GM11168 (cell line): ENCODE data around the gene ANKRD66.
"Not testable (repeated sequence)": the region's sequence is repeated elsewhere in the genome, so short reads cannot be mapped to it uniquely, and the experiment has no call there.

ENCODE experiments used
- in situ Hi-C: fragments of 300-500 bp; cut with MboI; formaldehyde crosslinking; loops from one replicate; pipeline ENCODE4 v1.12.0; 2022; ENCODE audit warnings: low sequenced_read_pairs; ENCODE audit not compliant: unreplicated experiment

The ANKRD66 gene

DNA sequence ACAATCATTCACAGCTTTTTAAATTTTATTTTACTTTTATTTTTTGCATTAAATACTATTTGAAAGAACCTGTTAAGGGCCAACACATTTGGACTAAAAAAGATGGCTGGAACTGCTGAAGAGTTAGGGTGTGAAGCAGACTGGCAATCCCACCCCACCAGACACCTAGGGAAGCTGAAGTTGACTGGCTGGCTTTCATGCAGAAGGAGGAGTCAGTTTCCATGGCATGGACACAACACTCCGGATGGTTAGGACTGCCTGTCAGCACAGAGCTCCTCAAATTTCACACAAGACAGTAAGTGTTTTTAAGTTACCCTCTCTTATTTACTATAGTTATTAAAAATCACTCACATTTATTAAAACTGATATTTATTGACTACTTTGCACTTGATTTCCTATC, at the start of gene ANKRD66:
Gene ANKRD66 (plus strand): TSS at position 238 of the 400 bp plus-strand sequence. CDS start 5,016 bp downstream, outside the sequence.
- in situ Hi-C loops: no loop called here

DNA sequence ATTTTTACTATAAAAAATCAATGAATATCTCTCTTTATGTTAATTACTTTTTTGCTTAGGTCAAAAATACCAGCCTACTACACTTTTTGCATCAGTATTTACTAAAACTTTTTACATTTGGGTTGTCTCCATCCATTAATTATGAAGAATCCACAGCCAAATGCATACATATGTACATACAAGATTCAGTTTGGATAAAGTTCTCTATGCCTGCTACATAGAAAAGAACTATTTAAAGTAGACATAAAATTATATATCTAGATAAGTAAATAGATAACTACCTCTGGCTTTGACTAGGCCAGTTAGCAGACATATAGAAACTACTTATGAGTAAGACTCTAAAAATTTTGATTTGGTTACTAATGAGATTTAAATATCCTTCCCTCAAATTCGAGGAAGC, 46.8 kb upstream of the ANKRD66 start:
- in situ Hi-C loops: no loop called here

DNA sequence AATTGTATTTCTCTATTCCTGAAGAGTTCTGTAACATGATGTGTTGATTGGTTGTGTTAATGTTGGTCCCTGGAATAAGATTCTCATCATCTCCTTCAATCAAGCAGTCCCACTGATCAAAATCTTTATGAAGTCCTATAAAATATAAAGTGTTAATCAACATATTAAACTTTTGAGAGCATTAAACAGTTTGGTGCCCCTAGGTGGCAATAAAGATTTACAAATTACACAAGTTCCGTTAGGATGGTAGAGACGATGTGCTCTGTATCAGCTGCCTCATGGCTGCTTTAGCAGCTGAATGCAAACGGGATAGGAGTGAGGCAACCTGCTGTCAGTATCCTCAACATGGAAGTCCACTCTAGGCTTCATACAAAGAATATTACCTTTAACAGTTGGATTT, 42.2 kb upstream of the ANKRD66 start:
- in situ Hi-C loops: no loop called here

DNA sequence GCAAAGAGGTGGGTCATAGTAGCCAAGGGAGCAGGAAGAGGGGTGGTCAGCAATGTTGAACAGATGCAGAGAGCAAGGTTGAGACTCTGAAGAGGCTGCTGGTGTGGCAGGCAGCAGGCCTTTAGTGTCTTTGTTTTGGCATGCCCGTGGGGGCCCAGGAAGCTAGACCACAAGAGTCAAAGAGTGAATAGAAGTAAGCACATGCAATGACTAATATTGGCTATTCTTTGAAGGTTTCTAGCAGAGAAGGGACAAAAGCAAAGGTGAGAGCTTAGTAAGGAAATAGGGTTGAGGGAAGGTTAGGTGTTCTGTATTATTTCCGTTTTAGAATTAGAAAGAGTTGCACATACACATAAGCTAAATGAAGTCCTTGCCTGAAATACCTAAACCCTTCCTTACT, 40.3 kb upstream of the ANKRD66 start:
- in situ Hi-C loops: no loop called here

DNA sequence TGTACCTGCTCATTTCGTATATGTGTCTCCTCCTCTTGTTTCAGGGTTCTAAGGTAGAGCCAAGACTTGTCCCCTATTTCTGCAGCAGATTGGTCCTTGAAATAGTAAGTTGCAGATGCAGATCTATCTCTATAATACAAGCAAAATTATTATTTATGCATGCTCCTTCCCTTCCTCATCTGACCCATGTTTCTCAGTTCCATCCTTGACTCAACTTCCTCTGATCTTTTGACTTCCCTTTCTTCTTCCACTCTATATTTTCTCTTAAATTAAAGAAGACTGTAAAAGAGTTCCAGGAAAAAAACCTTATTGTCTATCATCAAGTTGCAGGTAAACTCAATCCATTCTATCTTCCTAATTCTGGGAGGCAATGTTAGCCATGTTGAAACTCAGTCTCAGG, 35.2 kb upstream of the ANKRD66 start:
- in situ Hi-C loops: no loop called here

DNA sequence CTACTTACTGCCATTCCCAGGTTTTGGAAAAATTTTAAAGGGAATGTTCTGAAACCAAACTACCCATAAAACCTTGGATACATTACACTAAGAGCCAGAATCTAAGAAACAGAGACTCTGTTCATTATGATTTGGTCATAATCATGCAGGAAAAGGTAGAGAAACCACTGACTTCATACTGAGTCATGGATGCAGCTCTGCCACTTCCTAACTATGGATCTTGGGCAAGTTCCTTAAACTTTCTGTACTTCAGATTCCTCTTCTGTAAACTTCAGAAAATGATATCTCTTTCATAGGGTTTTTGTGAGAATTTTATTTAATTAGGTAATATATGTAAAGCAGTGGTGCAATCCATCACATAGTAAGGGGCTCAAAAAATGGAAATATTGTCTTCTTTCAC, 31.6 kb upstream of the ANKRD66 start:
- in situ Hi-C loops: no loop called here

DNA sequence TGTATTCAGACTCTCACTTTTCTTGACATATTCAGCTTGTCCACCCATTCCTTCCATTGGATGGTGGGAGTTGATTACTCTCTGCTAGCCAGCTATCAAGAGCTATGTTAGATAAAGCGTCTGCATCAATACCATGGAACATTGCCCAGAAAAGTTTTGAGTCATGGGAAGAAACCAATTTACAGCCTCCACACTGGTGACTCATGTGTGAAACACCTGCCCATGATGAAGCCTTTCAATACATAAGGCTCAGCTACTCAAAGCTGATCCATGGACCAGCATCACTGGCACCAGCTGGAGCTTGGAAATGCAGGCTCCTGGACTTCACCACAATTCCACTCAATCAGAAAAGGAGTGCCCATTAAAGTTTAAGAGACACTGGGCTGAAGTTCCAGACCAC, 27.6 kb upstream of the ANKRD66 start:
- in situ Hi-C loops: no loop called here

DNA sequence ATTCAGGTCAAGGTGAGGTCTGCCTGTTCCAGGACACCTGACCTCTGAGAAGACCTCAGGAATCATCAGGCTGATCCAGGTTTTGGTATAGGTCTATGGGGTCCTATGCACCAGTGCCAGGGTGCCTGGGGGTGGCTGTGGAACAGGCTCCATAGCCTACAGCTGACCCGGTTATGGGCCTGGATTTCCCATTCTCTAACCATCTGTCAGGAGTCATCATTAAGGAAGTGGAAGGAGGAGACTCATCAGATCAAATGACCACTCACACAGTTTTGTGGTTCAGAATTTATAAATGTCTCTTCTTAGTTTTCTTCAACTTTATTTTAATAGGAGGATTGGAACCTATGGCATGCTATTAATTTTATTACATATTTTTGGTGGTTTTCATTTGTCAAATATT, 26.3 kb upstream of the ANKRD66 start:
- in situ Hi-C loops: no loop called here

DNA sequence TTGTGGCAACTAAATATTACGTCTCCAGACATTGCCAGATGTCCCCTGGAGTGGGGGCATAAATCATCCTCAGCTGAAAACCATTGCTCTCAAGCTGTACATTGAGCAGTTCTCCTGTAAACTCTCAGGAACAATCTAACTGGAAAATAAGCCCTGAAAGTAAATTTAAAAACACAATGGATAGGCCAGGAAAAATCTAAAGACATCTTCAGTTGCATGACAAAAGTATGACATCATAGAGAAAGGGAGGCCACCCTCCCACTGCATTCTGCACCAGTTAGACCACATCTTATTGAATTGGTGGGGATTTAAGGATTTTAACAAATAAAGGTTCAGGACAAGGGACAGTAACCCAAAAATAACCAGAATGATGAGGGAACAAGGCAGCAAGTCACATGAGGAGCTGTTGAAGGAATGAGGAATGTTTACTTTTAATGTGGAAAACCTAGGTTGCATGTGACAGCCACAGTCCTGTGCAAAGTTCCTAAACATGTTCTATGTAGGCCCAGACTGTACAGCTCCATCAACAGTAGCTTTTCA, 16.9 kb upstream of the ANKRD66 start:
- in situ Hi-C loops: no loop called here

DNA sequence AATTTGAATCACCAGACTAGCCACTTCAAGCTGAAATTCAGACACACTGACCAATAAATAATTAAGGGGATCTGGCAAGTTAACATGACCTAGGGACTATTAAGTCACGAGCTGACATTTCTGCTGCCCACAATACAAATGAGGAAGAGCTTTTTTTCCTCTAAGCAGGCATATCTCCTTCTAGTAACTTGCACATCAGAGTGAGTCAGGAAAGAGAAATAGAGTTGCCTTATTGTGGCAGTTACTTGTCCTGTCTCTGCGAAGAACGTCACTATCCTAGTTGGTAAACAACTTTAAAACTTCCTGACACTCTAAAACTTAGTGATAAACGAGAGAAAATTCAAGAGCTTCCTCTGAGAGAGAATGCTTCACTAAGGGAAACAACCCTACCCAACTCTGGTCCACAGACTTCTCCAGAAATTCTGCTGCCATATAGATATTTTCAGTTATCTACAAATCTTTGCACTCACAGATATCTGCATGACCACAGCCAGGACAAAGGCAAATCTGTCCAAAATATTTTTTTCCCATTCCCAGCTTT, 15.7 kb upstream of the ANKRD66 start:
- in situ Hi-C loops: no loop called here

DNA sequence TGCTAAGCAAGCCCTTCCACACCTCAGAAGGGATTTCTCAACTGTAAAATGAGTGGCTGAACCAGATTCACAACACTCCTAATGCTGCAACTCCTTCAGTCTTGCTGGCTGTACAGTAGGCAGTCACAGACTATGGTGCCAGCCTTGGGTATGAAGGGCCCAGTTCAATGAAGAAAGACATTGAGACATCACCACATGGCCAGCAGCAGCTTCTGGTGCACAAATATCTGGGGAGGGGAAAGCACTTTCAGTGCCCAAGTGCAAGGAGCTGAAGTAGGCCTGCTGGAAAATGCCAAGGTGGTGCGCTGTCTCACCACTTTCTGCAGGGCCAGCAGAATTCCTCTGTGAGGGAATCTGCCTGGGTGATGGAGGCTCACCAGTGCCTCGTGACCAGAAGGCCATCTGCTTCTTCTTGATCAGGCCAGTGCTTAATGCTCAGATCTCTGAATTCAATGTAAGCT, 13.4 kb upstream of the ANKRD66 start:
- in situ Hi-C loops: no loop called here

DNA sequence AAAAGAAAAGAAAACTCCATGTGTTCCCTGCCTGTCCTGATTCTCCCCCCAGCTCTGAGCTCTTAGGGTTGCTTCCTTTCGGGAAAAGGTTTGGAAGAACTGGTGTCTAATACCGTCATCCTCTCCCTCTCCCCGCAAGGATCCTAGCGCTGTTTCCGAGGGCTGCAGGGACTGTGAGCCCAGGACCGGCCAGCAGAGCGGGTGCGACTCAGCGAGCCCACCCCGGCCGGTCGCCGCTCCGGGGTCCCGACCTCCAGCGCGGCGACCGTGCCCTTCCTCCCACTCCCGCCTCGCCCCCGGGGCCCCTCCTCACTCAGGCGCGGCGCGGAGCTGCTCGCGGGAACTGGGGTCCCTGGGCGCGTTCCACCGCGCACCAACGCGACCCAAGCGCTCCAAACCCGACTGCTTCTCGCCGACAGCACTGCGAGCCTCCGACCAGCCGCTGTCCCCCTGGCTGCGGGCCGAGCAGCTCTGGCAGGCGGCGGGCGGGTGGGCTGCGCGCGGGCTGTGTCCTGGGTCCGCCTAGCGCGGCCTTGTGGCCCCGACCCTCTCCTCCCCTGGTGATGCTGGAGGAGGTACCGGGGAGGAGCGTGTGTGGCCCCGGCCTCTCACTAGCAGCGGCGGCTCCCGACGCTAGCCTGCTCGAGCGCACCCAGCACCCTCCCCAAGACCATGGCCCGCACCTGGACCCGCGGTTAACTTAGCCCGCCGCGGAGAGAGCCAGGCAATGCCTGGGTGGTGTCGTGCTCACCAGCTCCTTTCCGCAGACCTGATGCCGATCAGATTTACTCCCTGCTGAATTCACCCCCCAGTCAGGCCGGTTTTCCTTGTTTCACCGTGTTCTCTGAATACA, 11.6 kb upstream of the ANKRD66 start, which contains the start of gene PLA2G7:
Gene PLA2G7 (minus strand): TSS at position 509 of the 853 bp plus-strand sequence. CDS start 12,484 bp downstream, outside the sequence.
- in situ Hi-C loops: no loop called here

DNA sequence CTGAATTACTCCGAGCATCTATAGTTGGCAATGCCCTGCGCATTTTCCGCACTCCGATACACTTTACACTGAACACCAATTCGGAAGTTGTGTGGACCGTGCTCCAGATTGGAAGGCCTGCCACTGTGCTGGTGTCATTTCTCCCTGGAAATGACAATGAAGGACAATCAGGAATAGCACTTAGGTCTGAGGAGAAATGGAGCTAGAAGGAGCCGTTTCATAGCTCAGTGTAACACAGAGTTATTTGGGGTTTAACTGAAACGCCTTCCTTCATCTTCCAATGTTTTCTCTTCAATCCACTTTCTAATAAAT, 11.1 kb upstream of the ANKRD66 start:
- in situ Hi-C loops: no loop called here

DNA sequence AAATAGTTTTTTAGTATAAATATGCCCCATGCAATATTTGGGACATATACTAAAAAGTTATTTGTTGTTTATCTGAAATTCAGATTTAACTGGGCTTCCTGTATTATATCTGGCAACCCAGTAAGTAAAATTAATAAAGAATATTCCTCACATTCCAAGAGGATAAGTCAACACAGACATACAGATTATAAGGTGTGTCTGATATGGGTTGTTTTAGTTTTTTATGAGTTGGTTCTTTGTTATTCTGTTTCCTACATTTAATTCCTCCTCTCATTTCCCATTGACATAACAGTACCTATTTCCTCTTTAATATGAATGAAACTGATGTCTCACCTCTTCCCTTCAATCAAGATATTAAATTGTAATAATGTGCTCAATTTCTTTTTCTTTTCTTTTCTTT, 9.8 kb upstream of the ANKRD66 start:
- in situ Hi-C loops: no loop called here

DNA sequence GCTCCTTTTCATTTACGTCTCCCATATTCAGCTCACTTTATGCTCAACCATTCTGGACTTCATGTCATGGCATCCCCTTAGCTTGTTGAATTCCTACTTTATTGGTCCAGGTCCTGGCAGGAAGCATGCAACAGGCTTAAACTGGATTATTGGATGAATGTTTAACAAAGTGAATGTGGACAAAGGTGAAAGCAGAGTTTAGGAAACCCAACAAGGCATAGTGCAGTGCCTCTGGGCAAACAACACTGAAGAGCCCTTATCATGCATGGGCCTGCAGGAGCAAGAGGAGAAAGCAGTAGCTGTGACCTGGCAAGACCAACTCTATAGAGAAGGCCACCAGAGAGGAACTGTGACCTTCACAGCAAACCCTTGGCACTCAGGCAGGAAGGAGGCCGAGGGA, 5.3 kb upstream of the ANKRD66 start:
- in situ Hi-C loops: no loop called here

DNA sequence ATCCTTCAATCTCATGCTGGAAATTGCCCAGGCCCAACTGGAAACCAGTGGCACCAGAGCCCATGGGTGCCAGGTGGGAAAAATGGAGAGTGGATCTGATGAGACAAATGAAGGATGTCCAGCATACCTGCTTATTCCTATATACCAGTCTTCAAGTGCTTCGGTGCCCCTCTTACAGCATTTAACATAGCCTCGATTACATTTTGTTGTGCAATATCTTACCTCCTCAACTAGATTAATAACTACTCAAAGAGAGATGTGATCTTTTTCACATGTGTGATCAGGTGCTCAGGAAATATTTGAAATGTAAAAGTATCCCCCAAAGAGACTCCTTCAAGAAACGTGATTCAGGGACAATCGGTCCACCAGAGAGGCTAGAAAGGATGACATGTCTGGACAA, 4.8 kb upstream of the ANKRD66 start:
- in situ Hi-C loops: no loop called here

DNA sequence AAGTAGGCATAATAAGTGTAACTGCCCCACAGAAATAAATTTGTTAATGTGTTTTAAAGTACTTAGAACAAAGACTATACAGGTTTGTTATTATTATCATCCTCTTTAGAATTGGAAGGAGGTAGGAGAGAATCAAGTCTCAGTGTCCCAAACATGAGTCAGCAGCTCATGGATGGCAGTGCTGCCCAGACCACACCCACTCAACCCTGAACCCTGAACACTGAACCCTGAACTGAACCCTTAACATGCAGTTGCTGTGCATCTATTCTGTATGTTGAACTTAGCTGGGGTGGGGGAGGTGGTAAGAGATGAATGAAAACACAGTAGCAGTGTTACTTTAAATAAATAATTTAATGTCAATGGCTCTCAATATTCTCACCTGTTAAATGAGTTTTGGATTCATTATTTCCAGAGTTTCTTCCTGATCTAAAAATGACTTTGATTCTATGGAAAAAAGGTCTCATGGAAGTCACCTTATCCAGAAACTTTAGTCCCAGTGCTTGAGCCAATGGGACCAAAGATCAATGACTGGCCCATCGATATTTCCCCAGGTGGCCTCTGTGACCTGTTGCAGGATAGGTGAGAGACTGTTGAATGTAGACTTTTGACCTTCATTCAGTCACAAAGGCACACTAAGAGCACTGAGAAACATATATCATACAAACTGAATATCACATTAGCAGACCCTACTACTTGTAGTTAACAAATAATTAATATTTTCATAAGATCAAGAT, 3.1 kb upstream of the ANKRD66 start:
- in situ Hi-C loops: no loop called here

DNA sequence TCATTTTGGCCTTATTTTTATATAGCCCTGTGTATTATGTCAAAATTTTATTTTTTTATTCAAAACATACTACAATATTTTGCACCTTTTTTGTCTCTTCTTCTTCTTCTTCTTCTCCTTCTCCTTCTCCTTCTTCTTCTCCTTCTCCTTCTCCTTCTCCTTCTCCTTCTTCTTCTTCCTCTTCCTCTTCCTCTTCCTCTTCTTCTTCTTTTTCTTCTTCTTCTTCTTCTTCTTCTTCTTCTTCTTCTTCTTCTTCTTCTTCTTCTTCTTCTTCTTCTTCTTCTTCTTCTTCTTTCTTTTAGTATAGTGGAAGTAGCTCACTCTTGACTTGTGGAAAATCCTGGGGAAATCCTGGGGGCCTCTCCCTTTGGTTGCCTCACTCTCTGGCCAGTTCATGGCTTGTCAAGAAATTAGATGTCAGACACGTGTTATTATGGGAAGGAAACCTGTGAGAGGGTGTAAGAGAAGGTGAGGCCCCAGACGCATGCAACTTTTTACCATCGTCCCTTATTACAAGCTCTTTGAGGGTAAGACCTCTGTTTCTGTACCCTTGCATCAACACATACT, 2.5 kb upstream of the ANKRD66 start:
- in situ Hi-C loops: not testable (repeated sequence)

DNA sequence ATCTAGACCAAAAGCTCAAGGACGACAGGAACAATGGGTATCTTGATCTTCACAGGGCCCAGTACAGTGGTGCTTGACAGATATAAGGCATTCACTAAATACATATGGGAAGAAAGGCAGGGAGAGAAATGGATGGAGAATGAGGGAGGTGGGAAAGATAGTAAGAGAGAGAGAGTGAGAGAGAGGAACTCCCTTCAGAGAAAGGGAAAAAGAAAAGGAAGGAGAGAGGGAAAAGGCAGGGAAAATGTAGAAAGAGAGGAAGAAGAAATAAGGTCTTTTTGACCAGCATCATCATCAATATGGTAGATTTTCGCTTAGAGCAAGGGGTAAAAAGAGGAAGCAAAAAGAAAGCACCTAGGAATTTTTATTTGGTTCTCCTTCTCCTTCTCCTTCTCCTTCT, 760 bp upstream of the ANKRD66 start:
- in situ Hi-C loops: no loop called here

DNA sequence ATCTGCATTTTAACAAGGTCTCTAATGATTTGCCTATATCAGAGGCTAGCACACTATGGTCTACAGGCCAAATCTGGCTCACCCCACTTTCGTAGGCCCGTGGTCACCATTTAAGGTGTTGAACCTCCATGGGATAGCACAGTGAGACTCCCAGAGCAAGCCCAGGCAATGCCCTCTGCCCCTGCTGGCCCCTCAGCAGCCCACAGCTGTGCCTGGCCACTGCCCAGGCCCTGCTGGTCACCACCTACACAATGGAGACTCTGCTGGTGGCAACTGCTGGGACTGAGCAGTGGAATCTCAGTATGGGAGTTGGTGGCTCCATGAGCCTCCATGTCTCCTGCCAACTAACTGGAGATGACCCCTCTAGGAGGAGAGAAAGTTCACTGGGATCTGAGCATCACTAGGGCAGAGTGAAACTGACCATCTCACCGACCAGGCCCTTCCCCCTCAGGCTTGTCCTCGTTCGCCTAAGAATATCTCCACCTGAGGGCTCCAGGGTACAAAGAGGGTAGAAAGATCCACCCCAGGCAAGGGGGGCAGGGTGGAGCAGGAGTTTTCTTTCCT, 2.3 kb downstream of the ANKRD66 start:
- in situ Hi-C loops: no loop called here
